Glutamatergic neuron (in vitro differentiated cells): Measurements from ENCODE around the gene SLC23A1. TPM values are rescaled to one million over a fixed set of nuclear protein-coding genes. Genes with fewer than 3 reads are reported as not detected.
"Not testable (repeated sequence)": the region's sequence is repeated elsewhere in the genome, so short reads cannot be mapped to it uniquely, and the experiment has no call there.

Source experiments
- DNase-seq: peaks from one replicate; pipeline ENCODE4 v3.0.0; 2022
- H3K27ac Mint-ChIP-seq: one replicate; pipeline ENCODE4 v1.8.0; 2020; ENCODE audit warnings: mild to moderate bottlenecking, mixed read lengths, inconsistent platforms; ENCODE audit not compliant: unreplicated experiment
- H3K27me3 Mint-ChIP-seq: one replicate; pipeline ENCODE4 v1.8.0; 2020; ENCODE audit warnings: mild to moderate bottlenecking, moderate library complexity, mixed read lengths, inconsistent platforms; ENCODE audit not compliant: unreplicated experiment
- H3K36me3 Mint-ChIP-seq: one replicate; pipeline ENCODE4 v1.8.0; 2020; ENCODE audit warnings: mild to moderate bottlenecking, mixed read lengths, inconsistent platforms; ENCODE audit not compliant: unreplicated experiment
- H3K4me1 Mint-ChIP-seq: one replicate; pipeline ENCODE4 v1.8.0; 2020; ENCODE audit warnings: mild to moderate bottlenecking, low read depth, mixed read lengths, inconsistent platforms; ENCODE audit not compliant: unreplicated experiment
- H3K4me3 Mint-ChIP-seq: one replicate; pipeline ENCODE4 v1.8.0; 2020; ENCODE audit warnings: mild to moderate bottlenecking, mixed read lengths, inconsistent platforms; ENCODE audit not compliant: unreplicated experiment
- H3K9me3 Mint-ChIP-seq: one replicate; pipeline ENCODE4 v1.8.0; 2020; ENCODE audit warnings: mild to moderate bottlenecking, moderate library complexity, mixed read lengths, inconsistent platforms; ENCODE audit not compliant: unreplicated experiment
- total RNA-seq: library from RNA; stranded (reverse); fragmentation: NEBNext Ultra II Directional; extraction: Animal tissue kit (Norgen Biotek cat#: 25700); gene quantifications from one replicate; pipeline ENCODE4 v1.2.1, GENCODE V29; 2021; ENCODE audit not compliant: unreplicated experiment
- TF ChIP-seq, protein P1 (sequence below): fragments of 200-600 bp; sonication (generic); IDR thresholded peaks from one replicate; pipeline ENCODE4 v1.5.0; 2021; ENCODE audit not compliant: partially characterized antibody, unreplicated experiment

The SLC23A1 gene
- total RNA-seq, 1 donor from 2014 or later = not detected

DNA sequence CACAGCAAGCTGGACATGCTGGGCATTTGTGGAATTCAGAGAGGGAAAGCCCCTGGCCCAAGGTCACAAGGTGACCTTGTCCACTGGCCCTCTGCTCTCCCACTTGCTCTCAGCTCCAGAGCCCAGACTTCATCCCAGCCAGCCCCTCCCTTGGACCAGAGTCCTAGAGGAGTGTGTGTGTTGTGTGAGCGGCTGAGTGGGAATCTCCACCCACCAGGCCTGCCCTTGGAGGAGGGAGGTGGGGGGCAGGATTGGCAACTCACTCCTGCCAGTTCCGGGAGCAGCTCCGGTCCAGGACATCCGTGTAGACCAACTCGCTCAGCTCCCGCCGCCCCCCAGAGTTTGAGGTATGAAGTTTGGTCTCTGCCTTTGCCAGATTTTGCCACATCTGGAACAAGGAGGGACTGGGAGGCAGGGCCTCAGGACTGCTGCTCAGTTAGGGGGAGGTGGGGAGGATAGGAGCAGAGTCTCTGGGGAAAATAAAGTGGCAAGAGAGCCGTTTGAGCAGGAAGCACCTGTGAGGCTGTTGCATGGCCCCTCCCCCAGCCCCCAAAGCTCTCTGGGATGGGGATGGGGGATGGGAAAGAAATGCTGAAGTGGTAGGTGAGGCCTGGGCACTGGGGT lies 5.2 kb upstream of the SLC23A1 start:
- TF ChIP-seq, protein P1, sequence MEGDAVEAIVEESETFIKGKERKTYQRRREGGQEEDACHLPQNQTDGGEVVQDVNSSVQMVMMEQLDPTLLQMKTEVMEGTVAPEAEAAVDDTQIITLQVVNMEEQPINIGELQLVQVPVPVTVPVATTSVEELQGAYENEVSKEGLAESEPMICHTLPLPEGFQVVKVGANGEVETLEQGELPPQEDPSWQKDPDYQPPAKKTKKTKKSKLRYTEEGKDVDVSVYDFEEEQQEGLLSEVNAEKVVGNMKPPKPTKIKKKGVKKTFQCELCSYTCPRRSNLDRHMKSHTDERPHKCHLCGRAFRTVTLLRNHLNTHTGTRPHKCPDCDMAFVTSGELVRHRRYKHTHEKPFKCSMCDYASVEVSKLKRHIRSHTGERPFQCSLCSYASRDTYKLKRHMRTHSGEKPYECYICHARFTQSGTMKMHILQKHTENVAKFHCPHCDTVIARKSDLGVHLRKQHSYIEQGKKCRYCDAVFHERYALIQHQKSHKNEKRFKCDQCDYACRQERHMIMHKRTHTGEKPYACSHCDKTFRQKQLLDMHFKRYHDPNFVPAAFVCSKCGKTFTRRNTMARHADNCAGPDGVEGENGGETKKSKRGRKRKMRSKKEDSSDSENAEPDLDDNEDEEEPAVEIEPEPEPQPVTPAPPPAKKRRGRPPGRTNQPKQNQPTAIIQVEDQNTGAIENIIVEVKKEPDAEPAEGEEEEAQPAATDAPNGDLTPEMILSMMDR = no peak
- H3K4me1 Mint-ChIP-seq = peaks cover 3% of the 10 kb centered on the region
- no peak overlapping the region for H3K27ac Mint-ChIP-seq
- H3K36me3 Mint-ChIP-seq = no peaks in the 10 kb centered on the region
- H3K27me3 Mint-ChIP-seq = peaks cover 18% of the 10 kb centered on the region
- H3K9me3 Mint-ChIP-seq = no peaks in the 10 kb centered on the region
- no peak for DNase-seq
- H3K4me3 Mint-ChIP-seq = no peak overlapping the region

DNA sequence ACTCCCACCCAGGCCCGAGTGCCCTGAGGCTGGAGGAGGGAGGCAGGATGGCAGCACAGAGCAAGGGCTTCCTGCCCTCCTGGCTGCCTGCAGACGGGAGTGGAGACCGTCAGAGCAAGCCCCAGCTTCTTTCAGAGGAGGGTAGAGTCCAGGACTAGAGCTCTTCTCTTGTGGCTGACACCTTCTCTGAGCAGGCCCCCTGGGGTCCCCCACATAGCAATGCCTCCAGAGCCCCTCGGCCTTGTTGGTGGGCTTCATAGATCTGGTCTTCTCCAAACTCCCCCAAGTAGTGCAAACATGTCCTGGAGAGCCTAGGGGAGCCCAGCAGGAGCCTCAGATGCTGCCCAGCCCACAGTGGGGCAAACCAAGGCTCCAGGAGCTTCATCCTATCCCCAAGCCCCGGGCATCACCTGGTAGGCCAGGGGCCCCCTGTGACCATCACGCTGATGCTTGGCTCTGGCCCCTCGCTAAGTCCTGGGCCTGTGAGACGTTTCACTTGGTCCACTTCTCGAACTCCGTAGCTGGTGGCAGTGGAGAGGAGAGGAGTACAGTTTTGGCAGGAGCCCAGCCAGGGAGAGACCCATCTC lies 4.6 kb upstream of the SLC23A1 start:
- H3K27me3 Mint-ChIP-seq = peaks cover 17% of the 10 kb centered on the region
- H3K27ac Mint-ChIP-seq = no peak overlapping the region
- no peak overlapping the region for H3K4me3 Mint-ChIP-seq
- no peaks in the 10 kb centered on the region for H3K36me3 Mint-ChIP-seq
- H3K9me3 Mint-ChIP-seq = no peaks in the 10 kb centered on the region
- TF ChIP-seq, protein P1 = no peak
- no peak for DNase-seq
- peaks cover 3% of the 10 kb centered on the region for H3K4me1 Mint-ChIP-seq

DNA sequence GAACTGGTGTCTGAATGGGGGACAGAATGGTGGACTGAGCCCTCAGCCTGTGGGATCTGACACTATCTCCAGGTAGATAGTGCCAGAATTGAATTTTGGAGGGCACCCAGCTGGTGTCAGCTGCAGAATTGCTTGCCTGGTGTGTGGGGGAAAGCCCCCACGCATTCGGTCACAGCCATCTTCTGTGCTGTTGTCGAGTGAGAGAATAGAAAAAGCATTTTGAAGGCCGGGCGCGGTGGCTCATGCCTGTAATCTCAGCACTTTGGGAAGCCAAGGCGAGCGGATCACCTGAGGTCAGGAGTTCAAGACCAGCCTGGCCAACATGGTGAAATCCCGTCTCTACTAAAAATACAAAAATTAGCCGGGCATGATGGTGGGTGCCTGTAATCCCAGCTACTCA lies 3.9 kb upstream of the SLC23A1 start:
- not testable (repeated sequence) for H3K36me3 Mint-ChIP-seq, H3K4me3 Mint-ChIP-seq, H3K4me1 Mint-ChIP-seq, H3K9me3 Mint-ChIP-seq, DNase-seq, H3K27ac Mint-ChIP-seq
- peaks cover 17% of the 10 kb centered on the region for H3K27me3 Mint-ChIP-seq

DNA sequence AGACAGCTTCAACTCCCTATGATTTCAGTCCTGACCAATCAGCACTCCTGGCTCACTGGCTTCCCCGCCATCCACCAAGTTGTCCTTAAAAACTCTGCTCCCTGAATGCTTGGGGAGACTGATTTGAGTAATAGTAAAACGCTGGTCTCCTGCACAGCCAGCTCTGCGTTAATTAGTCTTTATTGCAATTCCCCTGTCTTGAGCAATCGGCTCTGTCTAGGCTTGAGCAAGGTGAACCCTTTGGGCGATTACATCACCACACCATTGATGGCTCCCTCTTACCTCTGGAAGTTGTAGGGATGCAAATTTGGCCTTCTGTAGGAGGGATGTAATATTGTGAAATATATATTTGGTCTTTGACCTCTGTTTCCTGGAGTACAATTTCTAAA lies 2.9 kb upstream of the SLC23A1 start:
- TF ChIP-seq, protein P1 = no peak
- Mint-ChIP-seq H3K36me3 (no peaks in the 10 kb centered on the region), H3K9me3 (no peaks in the 10 kb centered on the region), H3K27ac (no peak overlapping the region), H3K4me3 (no peak overlapping the region), H3K27me3 (peaks cover 16% of the 10 kb centered on the region), H3K4me1 (peaks cover 3% of the 10 kb centered on the region)
- DNase-seq = no peak

DNA sequence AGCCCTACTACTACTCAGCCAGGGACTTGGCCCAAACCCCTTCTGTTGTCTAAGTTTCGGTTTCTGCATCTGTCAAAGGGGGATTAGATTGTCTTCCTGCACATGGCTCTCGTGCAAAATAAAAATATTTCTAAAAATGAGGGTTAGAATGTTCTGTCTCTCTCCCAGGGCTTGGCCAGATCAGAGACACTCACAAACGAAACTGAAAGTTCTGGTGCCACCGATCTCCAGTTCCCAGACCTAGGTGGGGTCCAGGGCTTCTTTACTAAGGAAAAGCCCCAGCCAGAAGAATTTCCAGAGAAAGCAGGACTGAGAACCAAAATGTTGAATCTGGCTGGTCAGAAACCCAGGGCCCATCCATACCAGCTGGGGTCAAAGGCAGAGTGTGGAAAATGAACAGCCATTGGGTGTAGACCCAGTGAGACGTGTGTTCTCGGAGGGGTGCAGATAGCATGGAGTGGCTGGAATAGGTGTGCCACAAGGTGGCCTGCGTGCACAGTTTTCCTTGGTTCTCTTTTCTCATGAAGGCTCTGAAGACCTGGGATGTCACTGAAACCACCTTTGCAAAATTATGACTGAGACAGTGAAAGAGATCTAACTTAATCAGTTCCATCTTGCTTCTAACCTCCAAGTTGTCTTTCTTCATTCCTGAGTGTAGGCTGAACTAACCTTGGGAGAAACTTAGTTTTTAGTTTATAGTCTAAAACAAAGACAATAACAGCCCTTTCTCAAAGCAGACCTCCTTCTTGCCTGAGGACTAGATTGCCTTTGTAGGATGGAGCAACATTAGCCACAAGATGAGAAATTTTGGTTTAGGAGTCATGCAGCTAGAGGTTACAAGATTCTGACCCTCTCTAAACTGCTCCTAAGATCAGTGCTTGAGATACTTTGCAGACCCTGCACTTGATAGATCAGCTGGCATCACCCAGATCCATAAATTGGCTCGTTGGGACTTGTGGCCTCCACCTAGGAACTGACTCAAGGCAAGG lies 2.3 kb upstream of the SLC23A1 start:
- no peak overlapping the region for H3K4me3 Mint-ChIP-seq
- no peaks in the 10 kb centered on the region for H3K9me3 Mint-ChIP-seq
- DNase-seq = no peak
- H3K4me1 Mint-ChIP-seq = no peaks in the 10 kb centered on the region
- TF ChIP-seq, protein P1 = no peak
- no peak overlapping the region for H3K27ac Mint-ChIP-seq
- peaks cover 15% of the 10 kb centered on the region for H3K27me3 Mint-ChIP-seq
- no peaks in the 10 kb centered on the region for H3K36me3 Mint-ChIP-seq
